ENCODE data around the gene ARHGAP4.

ARHGAP4 gene

GRCh38 chrX:153947009-153947769 is 21.1 kb upstream of the ARHGAP4 start:
- H3K27ac ChIP-seq: peak overlapping the region; percentile 50
- ChIA-PET POLR2A (ENCODE audit: low non-redundant PET) (interaction anchor here (1.0 kb wide), 1 partner anchor 12 kb away, joined by 3 read pairs; no protein-coding TSS in a partner anchor), CTCF (interaction anchor here (0.5 to 1.2 kb wide), 8 partner anchors 20 to 277 kb away, joined by 3 to 4 read pairs (median 3); partner anchors contain the start of gene PLXNB3)
- DNase-seq (ENCODE audit: low spot score): peak; percentile 52
- TF ChIP-seq, protein P1, sequence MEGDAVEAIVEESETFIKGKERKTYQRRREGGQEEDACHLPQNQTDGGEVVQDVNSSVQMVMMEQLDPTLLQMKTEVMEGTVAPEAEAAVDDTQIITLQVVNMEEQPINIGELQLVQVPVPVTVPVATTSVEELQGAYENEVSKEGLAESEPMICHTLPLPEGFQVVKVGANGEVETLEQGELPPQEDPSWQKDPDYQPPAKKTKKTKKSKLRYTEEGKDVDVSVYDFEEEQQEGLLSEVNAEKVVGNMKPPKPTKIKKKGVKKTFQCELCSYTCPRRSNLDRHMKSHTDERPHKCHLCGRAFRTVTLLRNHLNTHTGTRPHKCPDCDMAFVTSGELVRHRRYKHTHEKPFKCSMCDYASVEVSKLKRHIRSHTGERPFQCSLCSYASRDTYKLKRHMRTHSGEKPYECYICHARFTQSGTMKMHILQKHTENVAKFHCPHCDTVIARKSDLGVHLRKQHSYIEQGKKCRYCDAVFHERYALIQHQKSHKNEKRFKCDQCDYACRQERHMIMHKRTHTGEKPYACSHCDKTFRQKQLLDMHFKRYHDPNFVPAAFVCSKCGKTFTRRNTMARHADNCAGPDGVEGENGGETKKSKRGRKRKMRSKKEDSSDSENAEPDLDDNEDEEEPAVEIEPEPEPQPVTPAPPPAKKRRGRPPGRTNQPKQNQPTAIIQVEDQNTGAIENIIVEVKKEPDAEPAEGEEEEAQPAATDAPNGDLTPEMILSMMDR (conservative IDR thresholded peaks at IDR 0.05; ENCODE audit: low read depth): peak; percentile 74

DNA sequence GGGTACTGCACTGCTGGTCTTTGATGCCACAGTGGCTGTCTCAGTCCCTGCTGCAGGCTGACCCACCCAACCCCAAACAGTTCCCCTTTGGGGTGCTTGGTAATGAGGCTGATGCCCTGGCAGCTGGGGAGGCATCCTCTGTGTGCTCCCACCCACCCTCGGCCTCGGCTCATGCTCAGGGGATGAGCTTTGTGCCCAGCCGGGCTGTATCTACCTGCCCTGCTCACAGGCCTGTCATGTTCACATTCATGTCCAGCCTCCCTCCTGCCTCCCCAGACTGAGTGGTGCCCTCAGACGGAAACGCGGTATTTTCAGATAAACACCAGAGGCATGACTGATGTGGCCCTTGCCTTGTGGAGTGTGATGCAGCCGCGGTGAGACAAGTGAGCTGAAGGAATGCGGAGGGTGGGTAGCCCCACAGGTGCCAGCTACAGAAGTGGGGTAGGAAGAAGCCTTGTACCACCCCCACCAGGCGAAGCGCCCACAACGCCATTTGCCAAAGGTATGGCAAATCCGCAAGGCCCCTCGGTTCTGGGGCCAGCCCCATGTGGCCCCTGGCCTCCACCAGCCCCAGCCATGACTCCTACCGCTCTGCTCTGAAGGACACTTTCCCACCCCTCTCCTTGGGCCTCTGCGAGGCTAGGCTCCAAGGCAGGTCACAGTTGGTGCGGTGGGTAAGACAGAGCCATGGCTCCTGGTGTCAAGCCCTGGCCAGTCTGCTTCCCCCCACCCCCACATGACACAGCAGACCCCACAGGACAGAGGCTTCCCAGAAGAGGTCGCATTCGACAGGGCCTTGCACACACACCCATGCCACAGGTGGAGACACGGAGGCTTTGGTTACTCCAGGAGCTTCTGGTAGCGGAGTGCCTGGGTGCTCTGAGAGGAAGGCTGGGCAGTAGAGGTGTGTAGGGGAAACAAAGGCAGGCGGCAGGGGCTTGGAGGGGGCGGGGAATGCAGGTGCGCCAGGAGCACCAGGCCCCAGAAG is 20.2 kb upstream of the ARHGAP4 start:
- TF ChIP-seq, protein P1 (conservative IDR thresholded peaks at IDR 0.05; ENCODE audit: low read depth): no peak
- DNase-seq (ENCODE audit: low spot score): no peak
- peak overlapping the region; percentile 50 for H3K27ac ChIP-seq
- ChIA-PET CTCF (interaction anchor here (0.6 to 1.2 kb wide), 5 partner anchors 22 to 276 kb away, joined by 3 to 4 read pairs (median 3); partner anchors contain the start of gene PLXNB3), POLR2A (ENCODE audit: low non-redundant PET) (interaction anchor here (0.7 kb wide), 1 partner anchor 21 kb away, joined by 8 read pairs; no protein-coding TSS in a partner anchor)

DNA sequence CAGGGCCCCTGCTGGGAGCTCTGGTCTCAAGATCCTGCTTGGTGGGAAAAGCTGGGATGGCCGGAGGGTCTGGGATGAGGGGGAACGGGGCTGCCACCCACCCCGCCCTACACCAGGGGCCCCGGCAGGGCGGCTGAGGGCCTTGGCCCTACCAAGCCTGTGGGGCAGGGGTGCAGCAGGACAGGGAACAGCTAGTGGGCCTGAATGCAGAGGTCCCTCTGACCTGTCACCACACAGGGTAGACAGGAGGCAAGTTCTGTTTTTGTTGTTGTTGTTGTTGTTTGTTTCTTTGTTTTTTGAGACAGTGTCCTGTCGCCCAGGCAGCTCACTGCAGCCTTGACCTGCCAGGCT is 18.7 kb upstream of the ARHGAP4 start:
- no peak overlapping the region for H3K27ac ChIP-seq
- CTCF ChIA-PET: interaction anchor here (0.6 kb wide), 1 partner anchor 19 kb away, joined by 3 read pairs; the partner anchor contains the start of gene ARHGAP4
- POLR2A ChIA-PET (ENCODE audit: low non-redundant PET): no interaction called here

GRCh38 chrX:153944140-153944799 is 18.2 kb upstream of the ARHGAP4 start, which contains the start of gene RENBP:
Gene RENBP, minus strand, starts transcription at chrX:153944643. Its CDS starts 33 bp downstream, at chrX:153944610.
- no peak for DNase-seq (ENCODE audit: low spot score)
- POLR2A ChIA-PET (ENCODE audit: low non-redundant PET): no interaction called here
- TF ChIP-seq, protein P1 (conservative IDR thresholded peaks at IDR 0.05; ENCODE audit: low read depth): no peak
- no peak within 1 kb of the TSS for H3K27ac ChIP-seq
- CTCF ChIA-PET: no interaction called here

More for the DNA sequence above, 18.7 kb upstream of the ARHGAP4 start:
- DNase-seq (ENCODE audit: low spot score): no peak
- TF ChIP-seq, protein P1 (conservative IDR thresholded peaks at IDR 0.05; ENCODE audit: low read depth): no peak

DNA sequence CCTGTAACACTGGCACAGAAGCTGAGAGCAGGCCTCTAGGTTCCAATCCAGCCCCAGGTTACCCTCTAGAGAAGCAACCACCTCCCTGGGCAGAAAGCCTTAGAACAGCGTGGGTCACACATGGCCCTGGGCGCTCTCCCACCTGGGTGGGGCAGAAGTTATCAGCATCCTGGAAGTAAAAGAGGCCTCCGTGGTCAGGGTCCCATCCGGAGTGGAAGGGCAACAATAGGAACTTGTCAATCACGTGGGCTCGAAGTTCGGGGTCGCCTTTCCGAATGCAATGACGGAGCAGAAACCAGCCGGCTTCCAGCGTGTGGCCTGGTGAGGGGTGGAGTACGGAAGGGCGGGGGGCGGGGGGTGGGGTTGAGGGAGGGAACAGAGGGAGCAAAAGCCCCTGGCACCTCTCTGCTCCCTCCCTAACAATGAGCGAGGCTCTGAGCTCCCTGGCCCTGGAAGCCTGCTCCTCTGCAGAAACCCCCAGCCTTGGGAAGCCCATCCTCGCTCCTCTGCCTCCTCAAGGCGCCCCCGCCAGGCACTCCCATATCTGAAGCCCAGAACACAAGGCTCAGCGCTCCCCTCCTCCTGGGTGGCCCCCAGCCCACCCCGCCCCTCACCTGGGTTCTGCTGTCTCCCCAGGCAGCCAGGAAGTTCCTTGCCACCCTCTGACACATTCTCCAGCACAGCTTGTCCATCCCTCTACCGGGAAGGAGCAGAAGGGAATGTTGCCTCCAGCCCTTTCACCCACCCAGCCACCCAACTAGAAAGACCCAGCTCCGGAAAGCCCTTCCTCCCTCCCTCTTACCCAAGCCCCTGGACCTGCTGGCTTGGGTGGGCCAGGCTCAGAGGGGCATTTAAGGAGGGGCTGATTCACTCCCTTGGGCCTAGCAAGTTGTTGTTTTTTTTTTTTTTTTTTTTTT is 15.5 kb upstream of the ARHGAP4 start:
- TF ChIP-seq, protein P1 (conservative IDR thresholded peaks at IDR 0.05; ENCODE audit: low read depth): no peak
- no peak overlapping the region for H3K27ac ChIP-seq
- no peak for DNase-seq (ENCODE audit: low spot score)
- ChIA-PET POLR2A (ENCODE audit: low non-redundant PET) (no interaction called here), CTCF (no interaction called here)

Measured in RWPE1 (cell line).